ENCODE data around the gene TCF7L1.

The TCF7L1 gene

DNA sequence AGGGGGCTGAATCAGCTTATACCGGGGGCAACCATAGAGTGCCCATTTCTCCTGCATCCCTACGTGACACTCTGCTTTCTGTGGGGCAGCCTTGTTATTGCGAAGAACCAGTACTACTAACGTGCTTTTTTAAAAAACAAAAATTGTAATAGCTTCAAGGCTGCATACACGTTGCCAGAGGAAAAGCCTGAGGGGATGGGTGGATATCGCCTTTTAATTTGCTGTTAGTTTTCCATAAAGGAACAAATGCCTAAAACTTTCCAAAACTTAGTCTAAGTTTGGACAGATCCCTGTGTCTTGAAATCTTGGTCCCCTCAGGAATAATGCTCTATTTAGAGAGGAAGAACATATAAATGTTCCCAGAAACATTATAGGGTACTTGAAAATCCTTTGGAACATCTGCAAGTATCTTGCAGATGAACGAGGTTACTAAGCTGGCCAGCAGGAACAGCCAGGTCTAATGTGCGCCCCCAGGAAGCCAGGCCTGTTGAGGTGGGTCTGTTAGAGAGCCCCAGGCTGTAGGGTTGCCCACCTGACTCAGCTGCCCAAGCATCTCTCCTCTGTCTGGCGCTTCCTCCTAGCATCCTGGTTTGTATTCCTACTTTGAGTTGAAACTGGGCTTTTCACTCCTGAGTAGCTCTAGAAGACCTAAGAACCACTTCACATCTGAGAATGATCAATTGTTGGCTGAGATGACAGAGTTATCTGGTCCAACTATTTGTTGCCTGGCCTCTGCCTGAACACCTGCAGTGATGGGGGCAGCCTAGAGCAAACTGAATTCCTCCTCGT is 97.7 kb downstream of the TCF7L1 start:
- DNase-seq (ENCODE audit: extremely low read depth, low read depth) = no peak
- no peak overlapping the region for H3K4me3 ChIP-seq (replicated peaks; ENCODE audit: low read depth, low read length)

DNA sequence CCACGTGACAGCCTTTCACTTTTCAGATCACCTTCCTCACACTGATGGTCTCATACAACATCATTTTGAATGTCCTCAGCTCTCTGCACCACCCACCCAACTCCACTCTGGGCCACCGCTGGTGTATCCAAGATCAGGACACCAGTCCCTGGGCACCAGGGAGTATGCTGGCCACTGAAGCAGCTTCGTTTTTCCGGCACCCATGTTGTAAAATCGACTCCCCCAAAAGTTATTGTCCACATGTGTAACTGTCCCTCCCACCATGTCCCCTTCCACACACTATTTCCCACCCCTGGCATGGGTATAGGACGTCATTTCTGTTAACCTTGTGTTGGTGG is 98.2 kb downstream of the TCF7L1 start:
- H3K4me3 ChIP-seq (replicated peaks; ENCODE audit: low read depth, low read length) = no peak overlapping the region
- DNase-seq (ENCODE audit: extremely low read depth, low read depth) = no peak
- TF ChIP-seq, protein P1, sequence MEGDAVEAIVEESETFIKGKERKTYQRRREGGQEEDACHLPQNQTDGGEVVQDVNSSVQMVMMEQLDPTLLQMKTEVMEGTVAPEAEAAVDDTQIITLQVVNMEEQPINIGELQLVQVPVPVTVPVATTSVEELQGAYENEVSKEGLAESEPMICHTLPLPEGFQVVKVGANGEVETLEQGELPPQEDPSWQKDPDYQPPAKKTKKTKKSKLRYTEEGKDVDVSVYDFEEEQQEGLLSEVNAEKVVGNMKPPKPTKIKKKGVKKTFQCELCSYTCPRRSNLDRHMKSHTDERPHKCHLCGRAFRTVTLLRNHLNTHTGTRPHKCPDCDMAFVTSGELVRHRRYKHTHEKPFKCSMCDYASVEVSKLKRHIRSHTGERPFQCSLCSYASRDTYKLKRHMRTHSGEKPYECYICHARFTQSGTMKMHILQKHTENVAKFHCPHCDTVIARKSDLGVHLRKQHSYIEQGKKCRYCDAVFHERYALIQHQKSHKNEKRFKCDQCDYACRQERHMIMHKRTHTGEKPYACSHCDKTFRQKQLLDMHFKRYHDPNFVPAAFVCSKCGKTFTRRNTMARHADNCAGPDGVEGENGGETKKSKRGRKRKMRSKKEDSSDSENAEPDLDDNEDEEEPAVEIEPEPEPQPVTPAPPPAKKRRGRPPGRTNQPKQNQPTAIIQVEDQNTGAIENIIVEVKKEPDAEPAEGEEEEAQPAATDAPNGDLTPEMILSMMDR (IDR thresholded peaks at IDR 0.05; ENCODE audit: low read depth, low read length, missing control alignments) = no peak

More for the DNA sequence above, 97.7 kb downstream of the TCF7L1 start:
- TF ChIP-seq, protein P1 (IDR thresholded peaks at IDR 0.05; ENCODE audit: low read depth, low read length, missing control alignments) = no peak

DNA sequence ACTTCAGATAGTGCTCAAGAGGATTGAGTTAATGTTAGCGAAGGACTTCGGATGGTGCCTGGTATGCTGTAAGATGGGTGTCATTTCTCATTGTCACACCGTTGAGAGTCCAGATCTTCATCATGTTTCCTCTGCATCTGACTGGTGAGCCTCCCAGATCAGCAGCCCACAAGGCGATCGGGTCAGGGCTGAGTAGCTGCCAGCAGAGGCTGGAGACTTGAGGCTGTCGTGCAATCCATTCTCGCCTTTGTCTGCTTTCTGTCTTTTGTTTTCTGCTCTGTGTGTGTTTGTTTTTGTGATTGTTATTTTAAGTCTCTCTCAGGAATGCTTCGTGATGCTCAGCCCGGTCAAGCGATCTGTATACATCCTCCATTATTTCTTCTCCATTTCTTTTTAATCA is 98.8 kb downstream of the TCF7L1 start:
- no peak for DNase-seq (ENCODE audit: extremely low read depth, low read depth)
- TF ChIP-seq, protein P1 (IDR thresholded peaks at IDR 0.05; ENCODE audit: low read depth, low read length, missing control alignments) = no peak
- no peak overlapping the region for H3K4me3 ChIP-seq (replicated peaks; ENCODE audit: low read depth, low read length)

DNA sequence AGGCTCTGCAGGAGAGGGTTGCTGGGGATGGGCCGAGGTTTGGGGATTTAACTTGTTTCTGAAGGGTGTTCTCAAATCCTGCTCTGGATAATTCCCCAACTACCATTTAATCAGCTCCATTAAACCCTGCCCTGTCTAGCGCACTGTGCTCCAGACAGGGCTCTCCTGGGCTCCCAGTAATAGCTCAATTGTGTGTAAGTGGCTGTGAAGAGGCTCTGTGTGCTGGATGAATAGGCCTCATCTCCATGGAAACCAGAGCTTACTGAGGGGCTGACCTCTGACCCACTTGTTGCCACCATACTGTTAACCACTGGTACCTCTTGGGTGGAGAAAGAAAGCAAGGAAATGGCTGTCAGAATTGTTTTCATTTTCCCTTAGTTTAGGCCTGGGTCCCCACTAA is 101.7 kb downstream of the TCF7L1 start:
- DNase-seq (ENCODE audit: extremely low read depth, low read depth) = no peak
- no peak overlapping the region for H3K4me3 ChIP-seq (replicated peaks; ENCODE audit: low read depth, low read length)
- TF ChIP-seq, protein P1 (IDR thresholded peaks at IDR 0.05; ENCODE audit: low read depth, low read length, missing control alignments) = no peak

DNA sequence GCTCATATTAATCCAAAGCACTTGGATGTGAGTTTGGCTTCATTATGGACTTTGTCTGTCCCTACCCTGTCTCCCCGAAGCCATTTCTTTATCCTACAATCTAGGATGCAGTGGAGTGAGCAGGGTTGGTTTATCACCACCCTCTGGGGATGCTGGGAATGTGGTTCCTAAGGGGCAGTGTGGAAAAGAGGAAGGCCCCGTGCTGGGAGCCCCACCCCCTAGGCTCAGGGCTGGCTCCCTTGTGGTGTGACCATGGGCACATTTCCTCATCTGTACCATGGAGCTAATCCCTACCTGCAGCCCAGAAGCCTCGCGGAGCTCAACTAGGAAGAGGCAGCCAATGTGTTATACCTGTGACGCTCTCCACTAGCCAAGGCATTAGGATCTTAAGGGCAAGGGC is 102.1 kb downstream of the TCF7L1 start:
- TF ChIP-seq, protein P1 (IDR thresholded peaks at IDR 0.05; ENCODE audit: low read depth, low read length, missing control alignments) = no peak
- no peak overlapping the region for H3K4me3 ChIP-seq (replicated peaks; ENCODE audit: low read depth, low read length)
- DNase-seq (ENCODE audit: extremely low read depth, low read depth) = no peak

DNA sequence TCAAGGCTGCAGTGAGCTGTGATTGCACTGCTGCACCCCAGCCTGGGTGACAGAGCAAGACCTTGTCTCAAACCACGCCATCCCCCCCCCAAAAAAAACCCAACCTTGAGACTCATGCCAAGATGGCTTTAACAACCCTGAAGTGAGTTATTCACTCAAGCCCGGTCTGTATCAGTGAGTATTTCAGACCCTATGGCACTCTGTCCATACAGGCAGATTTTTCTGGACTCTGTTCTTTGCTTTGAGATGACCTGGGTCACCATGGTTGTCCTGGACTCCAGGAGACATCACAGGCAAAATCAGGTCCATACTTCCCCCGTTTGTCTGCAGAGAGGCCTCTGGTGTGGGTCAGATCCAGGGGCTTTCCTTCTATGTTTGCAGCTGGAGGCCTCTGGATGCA is 102.9 kb downstream of the TCF7L1 start:
- no peak overlapping the region for H3K4me3 ChIP-seq (replicated peaks; ENCODE audit: low read depth, low read length)
- DNase-seq (ENCODE audit: extremely low read depth, low read depth) = no peak
- TF ChIP-seq, protein P1 (IDR thresholded peaks at IDR 0.05; ENCODE audit: low read depth, low read length, missing control alignments) = no peak
